KMS-11 (cell line): ENCODE results near the gene LRRC4C.

Experiments used
- H2AFZ ChIP-seq: fragments of 200-600 bp; sonication (generic); 2 replicates; pipeline ENCODE4 v1.6.1; 2016; ENCODE audit warnings: antibody characterized with exemption, mixed run types, low read depth
- H3K27ac ChIP-seq: fragments of 200-600 bp; sonication (generic); 2 replicates; pipeline ENCODE4 v1.6.1; 2016; ENCODE audit warnings: mild to moderate bottlenecking, mixed run types
- H3K27me3 ChIP-seq: fragments of 200-600 bp; sonication (generic); 2 replicates; pipeline ENCODE4 v1.6.1; 2017; ENCODE audit warnings: mild to moderate bottlenecking, low read depth, mixed run types, moderate library complexity; ENCODE audit not compliant: insufficient read depth
- H3K36me3 ChIP-seq: fragments of 200-600 bp; sonication (generic); 2 replicates; pipeline ENCODE4 v1.6.1; 2017; ENCODE audit warnings: mild to moderate bottlenecking, mixed run types; ENCODE audit not compliant: insufficient read depth
- H3K4me1 ChIP-seq: fragments of 200-600 bp; sonication (generic); 2 replicates; pipeline ENCODE4 v1.6.1; 2016; ENCODE audit warnings: mild to moderate bottlenecking, low read depth, mixed run types; ENCODE audit not compliant: poor library complexity, severe bottlenecking
- H3K4me2 ChIP-seq: fragments of 200-600 bp; sonication (generic); 2 replicates; pipeline ENCODE4 v1.7.0; 2016; ENCODE audit warnings: mild to moderate bottlenecking, mixed run types
- H3K4me3 ChIP-seq: fragments of 200-600 bp; sonication (generic); IDR thresholded peaks from 2 replicates; pipeline ENCODE4 v1.6.1; 2017; ENCODE audit warnings: low read depth, low read length, mixed read lengths; ENCODE audit not compliant: insufficient read depth
- H3K79me2 ChIP-seq: fragments of 200-600 bp; sonication (generic); 2 replicates; pipeline ENCODE4 v1.6.1; 2016; ENCODE audit warnings: low read depth, mixed run types; ENCODE audit not compliant: insufficient read depth
- H3K9ac ChIP-seq: fragments of 200-600 bp; sonication (generic); 2 replicates; pipeline ENCODE4 v1.6.1; 2016; ENCODE audit warnings: mild to moderate bottlenecking, mixed run types
- H4K20me1 ChIP-seq: fragments of 200-600 bp; sonication (generic); 2 replicates; pipeline ENCODE4 v1.6.1; 2016; ENCODE audit warnings: mild to moderate bottlenecking, mixed run types; ENCODE audit not compliant: insufficient read depth
- TF ChIP-seq, protein P1 (sequence below): fragments of 200-600 bp; sonication (generic); conservative IDR thresholded peaks from 2 replicates; pipeline ENCODE4 v1.6.1; 2017; ENCODE audit warnings: low read depth, mild to moderate bottlenecking, antibody characterized with exemption, low read length, moderate library complexity, mixed read lengths

LRRC4C gene

GRCh38 chr11:41283191-41283930 is 176.1 kb downstream of the LRRC4C start:
- H4K20me1 ChIP-seq, result no peaks in the 10 kb centered on the region
- no peak overlapping the region for H3K9ac ChIP-seq
- TF ChIP-seq, protein P1, sequence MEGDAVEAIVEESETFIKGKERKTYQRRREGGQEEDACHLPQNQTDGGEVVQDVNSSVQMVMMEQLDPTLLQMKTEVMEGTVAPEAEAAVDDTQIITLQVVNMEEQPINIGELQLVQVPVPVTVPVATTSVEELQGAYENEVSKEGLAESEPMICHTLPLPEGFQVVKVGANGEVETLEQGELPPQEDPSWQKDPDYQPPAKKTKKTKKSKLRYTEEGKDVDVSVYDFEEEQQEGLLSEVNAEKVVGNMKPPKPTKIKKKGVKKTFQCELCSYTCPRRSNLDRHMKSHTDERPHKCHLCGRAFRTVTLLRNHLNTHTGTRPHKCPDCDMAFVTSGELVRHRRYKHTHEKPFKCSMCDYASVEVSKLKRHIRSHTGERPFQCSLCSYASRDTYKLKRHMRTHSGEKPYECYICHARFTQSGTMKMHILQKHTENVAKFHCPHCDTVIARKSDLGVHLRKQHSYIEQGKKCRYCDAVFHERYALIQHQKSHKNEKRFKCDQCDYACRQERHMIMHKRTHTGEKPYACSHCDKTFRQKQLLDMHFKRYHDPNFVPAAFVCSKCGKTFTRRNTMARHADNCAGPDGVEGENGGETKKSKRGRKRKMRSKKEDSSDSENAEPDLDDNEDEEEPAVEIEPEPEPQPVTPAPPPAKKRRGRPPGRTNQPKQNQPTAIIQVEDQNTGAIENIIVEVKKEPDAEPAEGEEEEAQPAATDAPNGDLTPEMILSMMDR, result no peak
- no peaks in the 10 kb centered on the region for H3K4me1 ChIP-seq
- no peaks in the 10 kb centered on the region for H3K36me3 ChIP-seq
- H3K4me2 ChIP-seq, result no peak overlapping the region
- H2AFZ ChIP-seq, result no peak overlapping the region
- no peaks in the 10 kb centered on the region for H3K27me3 ChIP-seq
- H3K27ac ChIP-seq, result no peak overlapping the region
- no peaks in the 10 kb centered on the region for H3K79me2 ChIP-seq
- H3K4me3 ChIP-seq, result no peak overlapping the region

DNA sequence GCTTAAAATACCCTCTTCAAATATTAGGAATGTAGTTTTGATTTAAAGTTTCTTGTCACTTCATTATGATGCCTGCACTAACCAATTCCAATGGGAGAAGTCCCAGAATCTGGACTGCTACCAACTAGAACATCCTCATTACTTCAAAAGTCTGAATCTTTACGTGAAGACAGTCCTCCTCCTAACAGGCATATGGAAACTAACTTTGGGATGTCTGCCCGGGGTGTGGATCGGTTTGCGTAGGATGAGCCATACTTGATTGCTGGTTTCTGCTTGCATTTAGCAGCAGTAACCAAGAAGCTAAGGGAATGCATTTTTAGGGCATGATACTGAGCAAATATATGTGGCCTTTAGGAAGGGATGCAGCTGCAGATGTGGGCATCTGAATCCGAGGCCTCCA is 177.1 kb downstream of the LRRC4C start:
- Histone ChIP-seq H3K4me2 (no peak overlapping the region), H3K4me3 (no peak overlapping the region), H3K27me3 (no peaks in the 10 kb centered on the region), H3K36me3 (no peaks in the 10 kb centered on the region), H3K79me2 (no peaks in the 10 kb centered on the region), H3K4me1 (no peaks in the 10 kb centered on the region), H3K9ac (no peak overlapping the region), H2AFZ (no peak overlapping the region), H4K20me1 (no peaks in the 10 kb centered on the region), H3K27ac (no peak overlapping the region)
- TF ChIP-seq, protein P1, result no peak

- Histone ChIP-seq H2AFZ (no peak overlapping the region), H3K4me1 (no peaks in the 10 kb centered on the region), H4K20me1 (no peaks in the 10 kb centered on the region), H3K27ac (no peak overlapping the region), H3K36me3 (no peaks in the 10 kb centered on the region), H3K4me2 (no peak overlapping the region), H3K4me3 (no peak overlapping the region), H3K9ac (no peak overlapping the region), H3K79me2 (no peaks in the 10 kb centered on the region), H3K27me3 (no peaks in the 10 kb centered on the region)
- TF ChIP-seq, protein P1, result no peak
Measured at GRCh38 chr11:41281131-41281742, 178.2 kb downstream of the LRRC4C start.

GRCh38 chr11:41274831-41275230 is 184.6 kb downstream of the LRRC4C start:
- TF ChIP-seq, protein P1, result no peak
- H2AFZ ChIP-seq, result no peak overlapping the region
- H3K9ac ChIP-seq, result no peak overlapping the region
- no peaks in the 10 kb centered on the region for H3K4me1 ChIP-seq
- no peaks in the 10 kb centered on the region for H3K79me2 ChIP-seq
- no peaks in the 10 kb centered on the region for H4K20me1 ChIP-seq
- H3K4me2 ChIP-seq, result no peak overlapping the region
- H3K36me3 ChIP-seq, result no peaks in the 10 kb centered on the region
- H3K4me3 ChIP-seq, result no peak overlapping the region
- no peak overlapping the region for H3K27ac ChIP-seq
- H3K27me3 ChIP-seq, result no peaks in the 10 kb centered on the region
